SU-DHL-6 (cell line): Measurements from ENCODE around the gene RASD1.
"Not testable (repeated sequence)": the region's sequence is repeated elsewhere in the genome, so short reads cannot be mapped to it uniquely, and the experiment has no call there.

Experiments used
- H2AFZ ChIP-seq: fragments of 200-600 bp; sonication (generic); 2 replicates; pipeline ENCODE4 v1.6.1; 2014; ENCODE audit warnings: low read depth, mild to moderate bottlenecking, moderate library complexity, mixed read lengths, antibody characterized with exemption, low read length; ENCODE audit not compliant: severe bottlenecking
- H3F3A ChIP-seq: fragments of 200-600 bp; shearing (Covaris generic); 2 replicates; pipeline ENCODE4 v1.6.0; 2016; ENCODE audit warnings: antibody characterized with exemption, mild to moderate bottlenecking; ENCODE audit not compliant: insufficient read depth
- H3K27ac ChIP-seq: fragments of 200-600 bp; sonication (generic); 2 replicates; pipeline ENCODE4 v1.5.1; 2016; ENCODE audit warnings: low read depth, mild to moderate bottlenecking, low read length, moderate library complexity, mixed read lengths
- H3K27me3 ChIP-seq: fragments of 200-600 bp; sonication (generic), shearing (Covaris generic); 2 replicates; pipeline ENCODE4 v1.6.0; 2014; ENCODE audit warnings: mild to moderate bottlenecking, low read length
- H3K36me3 ChIP-seq: fragments of 200-600 bp; sonication (generic); 2 replicates; pipeline ENCODE4 v1.6.1; 2014; ENCODE audit warnings: mild to moderate bottlenecking, low read length, mixed read lengths
- H3K4me2 ChIP-seq: fragments of 300-600, 200-600 bp; shearing (Covaris generic), sonication (generic); 2 replicates; pipeline ENCODE4 v1.6.0; 2014; ENCODE audit warnings: low read length, low read depth, mild to moderate bottlenecking; ENCODE audit not compliant: poor library complexity, severe bottlenecking
- H3K4me3 ChIP-seq: fragments of 200-600 bp; sonication (generic); 2 replicates; pipeline ENCODE4 v1.5.1; 2014; ENCODE audit warnings: antibody characterized with exemption, low read length, mild to moderate bottlenecking, mixed read lengths; ENCODE audit not compliant: insufficient read depth, poor library complexity, severe bottlenecking
- H3K79me2 ChIP-seq: fragments of 200-600 bp; sonication (generic); 2 replicates; pipeline ENCODE4 v1.6.1; 2014; ENCODE audit warnings: mild to moderate bottlenecking, low read length, moderate library complexity; ENCODE audit not compliant: insufficient read depth
- H3K9ac ChIP-seq: fragments of 200-600 bp; sonication (generic); 2 replicates; pipeline ENCODE4 v1.7.0; 2014; ENCODE audit warnings: mild to moderate bottlenecking, low read length
- H3K9me2 ChIP-seq: fragments of 200-600 bp; sonication (generic); replicated peaks from 2 replicates; pipeline ENCODE4 v1.6.1; 2014; ENCODE audit warnings: low read length; ENCODE audit not compliant: insufficient read depth
- H3K9me3 ChIP-seq: fragments of 200-600 bp; sonication (generic); 2 replicates; pipeline ENCODE4 v1.6.1; 2014; ENCODE audit warnings: low read length, mixed read lengths; ENCODE audit not compliant: insufficient read depth
- H4K20me1 ChIP-seq: fragments of 200-600 bp; sonication (generic); 2 replicates; pipeline ENCODE4 v1.6.1; 2014; ENCODE audit warnings: low read depth, mild to moderate bottlenecking, antibody characterized with exemption, low read length, moderate library complexity, mixed read lengths
- EZH2phosphoT487 ChIP-seq: fragments of 200-600 bp; sonication (generic), shearing (Covaris generic); conservative IDR thresholded peaks from 2 replicates; pipeline ENCODE4 v1.6.1; 2018; ENCODE audit warnings: mild to moderate bottlenecking, antibody characterized with exemption, low read length, moderate library complexity, mixed read lengths
- TF ChIP-seq, protein P1 (sequence below): fragments of 200-600 bp; sonication (generic); IDR thresholded peaks from one replicate; pipeline ENCODE4 v1.5.1; 2017; ENCODE audit warnings: antibody characterized with exemption, mild to moderate bottlenecking, low read length, moderate library complexity; ENCODE audit not compliant: insufficient read depth, poor library complexity, severe bottlenecking

Gene RASD1

DNA sequence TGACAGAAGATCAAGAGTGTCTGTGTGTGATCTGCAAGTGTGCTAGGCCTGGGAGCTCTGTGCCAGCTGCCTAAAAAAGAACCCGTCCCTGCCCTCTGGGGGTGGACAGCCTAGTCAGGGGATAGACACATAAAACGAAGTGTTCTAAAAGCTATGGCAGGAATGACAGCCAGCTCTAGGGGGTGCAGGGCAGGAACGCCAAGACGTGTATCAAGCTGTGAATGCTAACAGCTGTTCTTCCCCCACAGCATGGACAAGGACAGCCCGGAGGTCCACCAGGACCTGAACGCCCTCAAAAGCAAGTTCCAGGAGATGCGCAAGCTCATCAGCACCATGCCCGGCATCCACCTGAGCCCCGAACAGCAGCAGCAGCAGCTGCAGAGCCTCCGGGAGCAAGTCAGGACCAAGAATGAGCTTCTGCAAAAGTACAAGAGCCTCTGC is 5.1 kb downstream of the RASD1 start:
- no peaks in the 10 kb centered on the region for H3K9me3 ChIP-seq
- H3K79me2 ChIP-seq, result no peaks in the 10 kb centered on the region
- H3K4me3 ChIP-seq, result no peak overlapping the region
- H3K27me3 ChIP-seq, result no peaks in the 10 kb centered on the region
- H3K27ac ChIP-seq, result no peak overlapping the region
- H3K36me3 ChIP-seq, result no peaks in the 10 kb centered on the region
- no peaks in the 10 kb centered on the region for H4K20me1 ChIP-seq
- no peaks in the 10 kb centered on the region for H3K9me2 ChIP-seq
- H3F3A ChIP-seq, result no peaks in the 10 kb centered on the region
- H3K4me2 ChIP-seq, result no peak overlapping the region
- H2AFZ ChIP-seq, result no peak overlapping the region
- no peak overlapping the region for H3K9ac ChIP-seq
- TF ChIP-seq, protein P1, sequence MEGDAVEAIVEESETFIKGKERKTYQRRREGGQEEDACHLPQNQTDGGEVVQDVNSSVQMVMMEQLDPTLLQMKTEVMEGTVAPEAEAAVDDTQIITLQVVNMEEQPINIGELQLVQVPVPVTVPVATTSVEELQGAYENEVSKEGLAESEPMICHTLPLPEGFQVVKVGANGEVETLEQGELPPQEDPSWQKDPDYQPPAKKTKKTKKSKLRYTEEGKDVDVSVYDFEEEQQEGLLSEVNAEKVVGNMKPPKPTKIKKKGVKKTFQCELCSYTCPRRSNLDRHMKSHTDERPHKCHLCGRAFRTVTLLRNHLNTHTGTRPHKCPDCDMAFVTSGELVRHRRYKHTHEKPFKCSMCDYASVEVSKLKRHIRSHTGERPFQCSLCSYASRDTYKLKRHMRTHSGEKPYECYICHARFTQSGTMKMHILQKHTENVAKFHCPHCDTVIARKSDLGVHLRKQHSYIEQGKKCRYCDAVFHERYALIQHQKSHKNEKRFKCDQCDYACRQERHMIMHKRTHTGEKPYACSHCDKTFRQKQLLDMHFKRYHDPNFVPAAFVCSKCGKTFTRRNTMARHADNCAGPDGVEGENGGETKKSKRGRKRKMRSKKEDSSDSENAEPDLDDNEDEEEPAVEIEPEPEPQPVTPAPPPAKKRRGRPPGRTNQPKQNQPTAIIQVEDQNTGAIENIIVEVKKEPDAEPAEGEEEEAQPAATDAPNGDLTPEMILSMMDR, result no peak
- TF ChIP-seq EZH2phosphoT487, result no peak

DNA sequence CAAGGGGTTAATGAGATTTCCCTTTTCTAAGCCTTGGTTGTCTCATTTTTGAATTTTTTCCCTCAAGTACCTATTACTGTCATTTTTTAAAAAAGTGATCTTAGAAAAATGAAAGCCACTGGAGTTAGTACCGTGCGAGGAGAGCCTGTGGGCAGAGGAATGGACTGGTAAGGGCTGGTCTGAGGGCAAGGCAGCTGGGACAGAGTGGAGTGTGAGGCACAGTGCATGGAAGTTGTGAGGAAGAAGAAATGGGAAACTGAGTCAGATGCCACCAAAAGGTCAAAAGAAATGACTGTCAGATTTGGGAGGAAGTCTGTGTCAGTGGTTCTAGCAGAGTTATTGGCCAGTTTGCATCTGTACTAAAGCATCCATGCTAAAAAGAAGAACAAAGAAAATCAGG is 8.2 kb downstream of the RASD1 start:
- Histone ChIP-seq H3K4me2 (no peak overlapping the region), H4K20me1 (peaks cover 2% of the 10 kb centered on the region; the same call in 1 of the 2 replicates), H2AFZ (no peak overlapping the region), H3K9ac (no peak overlapping the region), H3K9me2 (no peaks in the 10 kb centered on the region), H3F3A (no peaks in the 10 kb centered on the region), H3K36me3 (no peaks in the 10 kb centered on the region), H3K79me2 (peaks cover 18% of the 10 kb centered on the region), H3K27me3 (no peaks in the 10 kb centered on the region), H3K4me3 (no peak overlapping the region), H3K9me3 (no peaks in the 10 kb centered on the region), H3K27ac (no peak overlapping the region)
- TF ChIP-seq, protein P1, result no peak
- TF ChIP-seq EZH2phosphoT487, result no peak

DNA sequence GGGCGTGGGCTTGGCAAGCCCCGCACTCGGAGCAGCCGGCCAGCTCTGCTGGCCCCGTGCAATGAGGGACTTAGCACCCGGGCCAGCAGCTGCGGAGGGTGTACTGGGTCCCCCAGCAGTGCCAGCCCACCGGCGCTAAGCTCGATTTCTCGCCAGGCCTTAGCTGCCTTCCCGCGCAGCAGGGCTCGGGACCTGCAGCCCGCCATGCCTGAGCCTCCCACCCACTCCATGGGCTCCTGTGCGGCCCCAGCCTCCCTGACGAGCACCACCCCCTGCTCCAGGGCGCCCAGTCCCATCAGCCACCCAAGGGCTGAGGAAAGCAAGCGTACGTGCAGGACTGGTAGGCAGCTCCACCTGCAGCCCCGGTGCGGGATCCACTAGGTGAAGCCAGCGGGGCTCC is 9.8 kb downstream of the RASD1 start:
- H3K27ac ChIP-seq, H3K4me3 ChIP-seq, H3K4me2 ChIP-seq, H3K9me2 ChIP-seq, H2AFZ ChIP-seq, H3F3A ChIP-seq, H3K36me3 ChIP-seq, H3K9ac ChIP-seq, H3K9me3 ChIP-seq, H4K20me1 ChIP-seq, H3K27me3 ChIP-seq: not testable (repeated sequence)
- H3K79me2 ChIP-seq, result peaks cover 34% of the 10 kb centered on the region

DNA sequence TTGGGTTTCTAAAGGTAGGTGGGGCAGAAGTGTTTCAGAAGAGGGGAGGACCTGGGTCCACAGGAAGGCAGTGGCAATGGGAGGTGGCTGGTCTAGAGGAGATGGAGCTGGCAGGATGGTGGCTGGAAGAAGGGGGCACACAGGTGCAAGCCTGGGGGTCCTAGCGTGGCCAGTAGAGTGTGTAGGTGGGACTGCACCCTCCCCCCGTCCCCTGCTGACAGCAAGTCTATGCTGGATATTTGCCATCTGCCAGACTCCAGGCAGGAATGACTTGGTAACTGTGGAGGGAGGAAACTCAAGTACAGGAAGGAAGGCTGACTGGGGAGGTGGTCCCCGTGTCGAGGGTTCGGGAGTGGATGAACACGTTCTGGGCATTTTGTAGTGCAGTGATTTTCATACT is 10.8 kb downstream of the RASD1 start:
- Histone ChIP-seq H3K4me2 (no peak overlapping the region), H3K4me3 (no peak overlapping the region), H3K9me2 (no peaks in the 10 kb centered on the region), H3K9me3 (no peaks in the 10 kb centered on the region), H4K20me1 (peaks cover 4% of the 10 kb centered on the region; the same call in 1 of the 2 replicates), H3K9ac (no peak overlapping the region), H3F3A (peaks cover 2% of the 10 kb centered on the region; the same call in 1 of the 2 replicates), H3K27me3 (no peaks in the 10 kb centered on the region), H3K27ac (no peak overlapping the region), H3K36me3 (no peaks in the 10 kb centered on the region), H3K79me2 (peaks cover 44% of the 10 kb centered on the region), H2AFZ (no peak overlapping the region)
- TF ChIP-seq, protein P1, result no peak
- no peak for TF ChIP-seq EZH2phosphoT487
